ENCODE data around the gene TRPM3.

The TRPM3 gene

DNA sequence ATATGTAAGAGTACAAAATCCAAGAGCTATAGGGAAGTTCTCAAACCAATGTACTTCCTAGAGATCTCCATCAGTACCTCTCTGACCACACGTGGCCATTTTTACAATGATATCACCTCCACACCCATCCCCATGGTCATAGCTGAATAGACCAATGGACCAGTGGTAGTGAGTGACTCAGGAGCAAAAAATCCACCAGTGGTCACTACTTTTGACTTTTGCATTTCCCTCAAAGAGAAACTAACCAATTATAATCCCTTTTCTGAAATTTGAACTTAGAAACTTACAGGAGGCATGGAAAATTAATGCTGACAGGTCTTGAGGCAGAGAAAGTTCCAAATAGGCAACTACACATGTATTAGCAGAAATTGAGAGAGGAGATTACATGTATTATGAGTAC, 238.4 kb downstream of the TRPM3 start:
- no peaks in the 10 kb centered on the region for H3K27me3 Mint-ChIP-seq (ENCODE audit: low read depth)
- H3K4me1 Mint-ChIP-seq = no peaks in the 10 kb centered on the region
- H3K9me3 Mint-ChIP-seq = no peaks in the 10 kb centered on the region
- no peak overlapping the region for H3K4me3 Mint-ChIP-seq
- H3K36me3 Mint-ChIP-seq (ENCODE audit: low read depth) = no peaks in the 10 kb centered on the region
- no peak overlapping the region for H3K27ac Mint-ChIP-seq
- TF ChIP-seq, protein P1, sequence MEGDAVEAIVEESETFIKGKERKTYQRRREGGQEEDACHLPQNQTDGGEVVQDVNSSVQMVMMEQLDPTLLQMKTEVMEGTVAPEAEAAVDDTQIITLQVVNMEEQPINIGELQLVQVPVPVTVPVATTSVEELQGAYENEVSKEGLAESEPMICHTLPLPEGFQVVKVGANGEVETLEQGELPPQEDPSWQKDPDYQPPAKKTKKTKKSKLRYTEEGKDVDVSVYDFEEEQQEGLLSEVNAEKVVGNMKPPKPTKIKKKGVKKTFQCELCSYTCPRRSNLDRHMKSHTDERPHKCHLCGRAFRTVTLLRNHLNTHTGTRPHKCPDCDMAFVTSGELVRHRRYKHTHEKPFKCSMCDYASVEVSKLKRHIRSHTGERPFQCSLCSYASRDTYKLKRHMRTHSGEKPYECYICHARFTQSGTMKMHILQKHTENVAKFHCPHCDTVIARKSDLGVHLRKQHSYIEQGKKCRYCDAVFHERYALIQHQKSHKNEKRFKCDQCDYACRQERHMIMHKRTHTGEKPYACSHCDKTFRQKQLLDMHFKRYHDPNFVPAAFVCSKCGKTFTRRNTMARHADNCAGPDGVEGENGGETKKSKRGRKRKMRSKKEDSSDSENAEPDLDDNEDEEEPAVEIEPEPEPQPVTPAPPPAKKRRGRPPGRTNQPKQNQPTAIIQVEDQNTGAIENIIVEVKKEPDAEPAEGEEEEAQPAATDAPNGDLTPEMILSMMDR (IDR thresholded peaks at IDR 0.05; ENCODE audit: unreplicated experiment in 3 of 3) = no peak

DNA sequence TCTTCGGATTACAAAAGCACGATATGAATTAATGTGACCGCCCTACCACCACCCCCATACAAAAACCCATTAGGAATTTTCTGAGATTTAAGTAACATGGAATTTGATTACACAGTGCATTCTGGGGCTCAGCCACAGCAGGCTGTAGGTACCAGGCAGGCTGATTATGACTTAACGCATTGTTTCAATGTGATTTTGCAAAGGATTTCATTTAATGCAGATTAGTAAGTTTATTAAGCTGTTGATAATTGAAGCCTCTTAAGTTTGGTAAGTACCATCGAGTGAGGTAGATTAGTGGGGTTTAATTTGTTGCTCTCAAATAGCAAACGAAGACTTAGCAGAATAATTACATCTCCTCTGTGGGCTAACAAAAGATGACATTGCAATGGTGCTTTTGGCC, 240.1 kb downstream of the TRPM3 start:
- H3K4me3 Mint-ChIP-seq = no peak overlapping the region
- no peaks in the 10 kb centered on the region for H3K4me1 Mint-ChIP-seq

DNA sequence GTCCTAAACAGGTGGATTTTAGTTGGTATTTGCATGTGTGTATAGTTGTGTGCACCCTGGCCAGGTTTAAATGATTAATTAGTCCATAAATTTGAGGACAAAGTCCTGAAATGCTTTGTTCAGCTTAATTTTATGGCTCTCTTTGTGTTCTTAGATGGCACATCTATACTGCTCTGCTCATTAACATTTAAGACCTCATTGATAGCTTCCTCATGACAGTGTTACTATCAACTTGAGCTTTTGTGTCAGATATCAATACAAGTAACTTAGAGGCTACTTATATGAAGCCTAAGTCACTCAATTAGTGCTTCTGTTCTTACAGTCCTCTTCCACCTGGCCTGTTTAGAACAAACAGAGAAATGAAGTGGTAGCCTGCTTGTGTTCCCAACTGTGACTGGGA, 240.9 kb downstream of the TRPM3 start:
- H3K27ac Mint-ChIP-seq = no peak overlapping the region
- H3K4me3 Mint-ChIP-seq = no peak overlapping the region
- H3K36me3 Mint-ChIP-seq (ENCODE audit: low read depth) = no peaks in the 10 kb centered on the region
- H3K9me3 Mint-ChIP-seq = no peaks in the 10 kb centered on the region
- TF ChIP-seq, protein P1 (IDR thresholded peaks at IDR 0.05; ENCODE audit: unreplicated experiment in 3 of 3) = no peak
- no peaks in the 10 kb centered on the region for H3K4me1 Mint-ChIP-seq
- no peaks in the 10 kb centered on the region for H3K27me3 Mint-ChIP-seq (ENCODE audit: low read depth)

More for the DNA sequence above, 240.1 kb downstream of the TRPM3 start:
- TF ChIP-seq, protein P1 (IDR thresholded peaks at IDR 0.05; ENCODE audit: unreplicated experiment in 3 of 3) = no peak
- Mint-ChIP-seq H3K27me3 (ENCODE audit: low read depth) (no peaks in the 10 kb centered on the region), H3K36me3 (ENCODE audit: low read depth) (no peaks in the 10 kb centered on the region), H3K27ac (no peak overlapping the region), H3K9me3 (no peaks in the 10 kb centered on the region)

DNA sequence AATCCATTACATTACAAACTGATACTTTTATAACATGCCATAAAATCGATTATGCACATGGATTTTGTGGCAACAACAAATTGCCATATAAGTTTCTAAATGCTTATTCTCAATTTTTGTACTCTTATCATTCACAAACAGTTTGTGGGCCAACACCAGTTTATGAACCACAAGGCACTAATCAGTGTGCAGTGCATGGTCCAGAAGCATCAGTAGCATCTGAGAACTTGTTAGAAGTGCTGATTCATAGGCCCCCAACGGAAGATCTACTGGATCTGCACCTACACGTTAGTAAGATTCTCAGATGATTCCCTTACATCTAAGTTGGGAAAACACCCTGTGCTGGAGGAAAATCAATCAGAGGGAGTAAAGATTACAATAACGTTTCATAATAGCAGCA, 242.8 kb downstream of the TRPM3 start:
- H3K27me3 Mint-ChIP-seq (ENCODE audit: low read depth) = no peaks in the 10 kb centered on the region
- H3K27ac Mint-ChIP-seq = no peak overlapping the region
- TF ChIP-seq, protein P1 (IDR thresholded peaks at IDR 0.05; ENCODE audit: unreplicated experiment in 3 of 3) = no peak
- H3K4me1 Mint-ChIP-seq = no peaks in the 10 kb centered on the region
- H3K36me3 Mint-ChIP-seq (ENCODE audit: low read depth) = no peaks in the 10 kb centered on the region
- H3K4me3 Mint-ChIP-seq = no peak overlapping the region
- H3K9me3 Mint-ChIP-seq = no peaks in the 10 kb centered on the region

DNA sequence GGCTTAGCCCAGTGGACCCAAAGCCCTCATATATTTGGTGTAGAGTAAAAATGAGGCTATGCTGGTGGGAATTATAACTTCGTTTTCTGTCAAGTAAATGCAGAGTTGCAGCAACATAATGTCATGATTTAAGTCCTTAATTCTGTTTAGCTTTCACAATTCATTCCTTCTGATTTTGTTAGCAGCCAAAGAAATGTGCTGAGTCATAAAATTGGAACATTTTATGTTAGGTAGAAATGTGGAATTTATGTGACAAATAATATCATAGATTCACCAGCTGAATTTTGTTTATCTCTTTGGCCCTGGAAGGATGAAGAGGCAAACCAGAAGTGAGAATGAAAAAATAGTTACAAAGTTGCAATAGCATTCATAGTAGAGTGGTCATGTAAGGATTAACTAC, 247.0 kb downstream of the TRPM3 start:
- TF ChIP-seq, protein P1 (IDR thresholded peaks at IDR 0.05; ENCODE audit: unreplicated experiment in 3 of 3) = no peak
- H3K9me3 Mint-ChIP-seq = peaks cover 4% of the 10 kb centered on the region
- H3K27ac Mint-ChIP-seq = no peak overlapping the region
- no peaks in the 10 kb centered on the region for H3K27me3 Mint-ChIP-seq (ENCODE audit: low read depth)
- H3K36me3 Mint-ChIP-seq (ENCODE audit: low read depth) = no peaks in the 10 kb centered on the region
- no peaks in the 10 kb centered on the region for H3K4me1 Mint-ChIP-seq
- H3K4me3 Mint-ChIP-seq = no peak overlapping the region

DNA sequence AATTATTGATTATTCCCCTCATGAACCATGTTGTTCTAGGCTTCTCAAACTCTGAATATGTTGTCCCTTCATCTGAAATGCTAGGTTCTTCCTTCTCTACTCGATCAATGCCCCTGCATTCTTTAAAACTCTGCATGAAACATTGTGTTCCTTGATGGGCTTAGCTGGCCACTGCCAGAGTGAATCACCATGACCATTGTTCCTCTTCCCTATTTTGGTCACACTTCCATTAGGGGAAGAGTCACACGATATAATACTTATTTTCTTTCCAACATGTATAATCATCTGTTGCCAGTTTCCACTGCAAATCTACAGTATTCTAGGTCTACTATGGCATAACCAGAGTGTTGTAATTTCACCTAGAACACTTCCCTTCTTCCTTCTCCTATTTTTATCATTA, 247.9 kb downstream of the TRPM3 start:
- H3K4me1 Mint-ChIP-seq = no peaks in the 10 kb centered on the region
- TF ChIP-seq, protein P1 (IDR thresholded peaks at IDR 0.05; ENCODE audit: unreplicated experiment in 3 of 3) = no peak
- no peaks in the 10 kb centered on the region for H3K36me3 Mint-ChIP-seq (ENCODE audit: low read depth)

More for the DNA sequence above, 247.9 kb downstream of the TRPM3 start:
- Mint-ChIP-seq H3K27ac (no peak overlapping the region), H3K9me3 (peaks cover 4% of the 10 kb centered on the region), H3K4me3 (no peak overlapping the region), H3K27me3 (ENCODE audit: low read depth) (no peaks in the 10 kb centered on the region)

Measured in nephron (organoid).